ENCODE results near the gene KY. TPM values are rescaled to one million over a fixed set of nuclear protein-coding genes. Genes with fewer than 3 reads are reported as not detected.

KY gene
- total RNA-seq, 4 donors from 2014 or later = 26.2 to 55.5 (median 33.1) TPM

DNA sequence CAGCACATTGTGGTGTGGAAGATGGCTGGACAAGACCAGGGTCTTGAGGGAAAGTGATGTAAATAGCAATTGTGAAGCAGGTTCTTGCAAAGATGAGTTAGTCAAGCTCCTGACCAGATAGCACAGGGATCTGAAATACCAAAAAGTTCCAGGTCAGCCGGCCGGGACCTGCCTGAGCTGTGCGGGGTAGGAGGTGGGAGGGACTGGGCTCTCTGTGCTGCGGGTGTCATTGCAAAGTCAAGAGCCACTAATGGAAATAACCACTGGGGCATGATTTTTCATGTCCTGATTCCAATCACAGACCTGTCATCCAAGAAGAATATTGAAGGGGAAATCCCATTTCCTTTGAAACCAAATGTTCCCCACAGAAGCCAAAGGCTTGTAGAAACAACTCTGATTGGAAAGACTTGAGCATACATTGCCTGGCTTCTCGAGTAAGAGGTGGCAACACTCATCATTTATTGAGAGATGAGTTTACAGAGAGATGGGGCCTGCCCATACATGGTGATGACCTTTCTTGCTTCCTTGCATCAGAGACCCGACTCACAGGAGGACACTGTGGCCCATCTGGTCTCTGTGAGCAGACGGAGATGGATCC, 44.2 kb upstream of the KY start:
- no peak overlapping the region for H3K4me3 ChIP-seq (ENCODE audit: low read depth, poor library complexity, severe bottlenecking)
- peak in 1 of 2 donors; percentile 37 for DNase-seq (ENCODE audit: low spot score in 2 of 2)
- WGBS, 2 donors = 42 to 49% methylated on average over 7 of the region's 7 CpGs
- TF ChIP-seq, protein P1, sequence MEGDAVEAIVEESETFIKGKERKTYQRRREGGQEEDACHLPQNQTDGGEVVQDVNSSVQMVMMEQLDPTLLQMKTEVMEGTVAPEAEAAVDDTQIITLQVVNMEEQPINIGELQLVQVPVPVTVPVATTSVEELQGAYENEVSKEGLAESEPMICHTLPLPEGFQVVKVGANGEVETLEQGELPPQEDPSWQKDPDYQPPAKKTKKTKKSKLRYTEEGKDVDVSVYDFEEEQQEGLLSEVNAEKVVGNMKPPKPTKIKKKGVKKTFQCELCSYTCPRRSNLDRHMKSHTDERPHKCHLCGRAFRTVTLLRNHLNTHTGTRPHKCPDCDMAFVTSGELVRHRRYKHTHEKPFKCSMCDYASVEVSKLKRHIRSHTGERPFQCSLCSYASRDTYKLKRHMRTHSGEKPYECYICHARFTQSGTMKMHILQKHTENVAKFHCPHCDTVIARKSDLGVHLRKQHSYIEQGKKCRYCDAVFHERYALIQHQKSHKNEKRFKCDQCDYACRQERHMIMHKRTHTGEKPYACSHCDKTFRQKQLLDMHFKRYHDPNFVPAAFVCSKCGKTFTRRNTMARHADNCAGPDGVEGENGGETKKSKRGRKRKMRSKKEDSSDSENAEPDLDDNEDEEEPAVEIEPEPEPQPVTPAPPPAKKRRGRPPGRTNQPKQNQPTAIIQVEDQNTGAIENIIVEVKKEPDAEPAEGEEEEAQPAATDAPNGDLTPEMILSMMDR (IDR thresholded peaks at IDR 0.05) = no peak
- TF ChIP-seq POLR2A (IDR thresholded peaks at IDR 0.05) = no peak
- intact Hi-C loops (cut with DNase I; ENCODE audit: low total_unique reads) = no loop called here

DNA sequence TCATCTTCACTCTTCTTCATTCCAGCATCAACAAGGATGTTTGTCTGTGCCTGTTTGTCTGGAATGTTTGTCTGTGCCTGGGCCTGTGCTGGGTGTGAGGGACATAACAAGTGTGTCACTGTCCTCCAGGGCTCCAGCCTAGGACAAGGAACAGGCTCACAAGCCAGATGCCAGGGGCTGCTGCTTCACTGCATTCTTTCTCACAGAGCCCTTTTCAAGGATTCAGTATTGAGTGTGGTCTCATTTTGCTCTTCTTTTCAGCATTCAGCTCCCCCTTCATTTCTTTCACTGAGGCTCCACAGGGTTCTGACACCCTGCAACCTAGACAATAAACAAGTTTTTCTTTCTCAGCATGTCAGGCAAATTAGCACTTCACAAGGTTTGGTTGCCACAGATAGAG, 43.6 kb upstream of the KY start:
- DNase-seq (ENCODE audit: low spot score in 2 of 2) = peak in 1 of 2 donors; percentile 39
- intact Hi-C loops (cut with DNase I; ENCODE audit: low total_unique reads) = no loop called here
- no peak for TF ChIP-seq POLR2A (IDR thresholded peaks at IDR 0.05)
- TF ChIP-seq, protein P1 (IDR thresholded peaks at IDR 0.05) = no peak
- no peak overlapping the region for H3K4me3 ChIP-seq (ENCODE audit: low read depth, poor library complexity, severe bottlenecking)

DNA sequence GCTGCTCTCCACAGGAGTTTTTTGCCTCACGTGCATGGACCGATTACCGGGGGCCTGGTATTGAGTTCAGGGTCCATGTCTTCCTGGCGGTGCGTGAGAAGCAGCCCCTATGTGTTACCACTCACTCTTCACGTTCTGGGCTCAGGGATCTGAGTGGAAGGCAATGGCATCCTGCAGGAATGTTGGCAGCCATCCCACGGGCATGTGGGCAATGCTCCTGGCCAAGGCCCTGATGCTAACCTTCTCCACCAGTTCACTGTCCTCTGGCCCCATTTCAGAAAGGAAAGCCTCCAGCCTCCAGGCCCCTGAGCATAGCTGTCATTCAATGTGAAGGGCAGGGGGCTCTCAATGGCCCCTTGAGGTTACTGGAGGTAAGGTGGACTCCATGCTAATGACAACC, 43.0 kb upstream of the KY start:
- intact Hi-C loops (cut with DNase I; ENCODE audit: low total_unique reads) = no loop called here
- no peak overlapping the region for H3K4me3 ChIP-seq (ENCODE audit: low read depth, poor library complexity, severe bottlenecking)
- TF ChIP-seq POLR2A (IDR thresholded peaks at IDR 0.05) = no peak
- TF ChIP-seq, protein P1 (IDR thresholded peaks at IDR 0.05) = no peak
- 65 to 84% methylated on average over 7 of the region's 7 CpGs for WGBS, 2 donors
- no peak for DNase-seq (ENCODE audit: low spot score in 2 of 2)

- 58 to 59% methylated on average over 4 of the region's 4 CpGs for WGBS, 2 donors
- intact Hi-C loops (cut with DNase I; ENCODE audit: low total_unique reads) = no loop called here
- no peak for DNase-seq (ENCODE audit: low spot score in 2 of 2)
- TF ChIP-seq POLR2A (IDR thresholded peaks at IDR 0.05) = no peak
- TF ChIP-seq, protein P1 (IDR thresholded peaks at IDR 0.05) = no peak
- no peak overlapping the region for H3K4me3 ChIP-seq (ENCODE audit: low read depth, poor library complexity, severe bottlenecking)
Measured at GRCh38 chr3:134693226-134693625, 42.4 kb upstream of the KY start.

GRCh38 chr3:134690226-134690625, 39.4 kb upstream of the KY start:
- no peak overlapping the region for H3K4me3 ChIP-seq (ENCODE audit: low read depth, poor library complexity, severe bottlenecking)
- intact Hi-C loops (cut with DNase I; ENCODE audit: low total_unique reads) = no loop called here
- WGBS, 2 donors = 49 to 59% methylated on average over 1 of the region's 1 CpG
- TF ChIP-seq, protein P1 (IDR thresholded peaks at IDR 0.05) = no peak
- TF ChIP-seq POLR2A (IDR thresholded peaks at IDR 0.05) = no peak
- DNase-seq (ENCODE audit: low spot score in 2 of 2) = no peak

DNA sequence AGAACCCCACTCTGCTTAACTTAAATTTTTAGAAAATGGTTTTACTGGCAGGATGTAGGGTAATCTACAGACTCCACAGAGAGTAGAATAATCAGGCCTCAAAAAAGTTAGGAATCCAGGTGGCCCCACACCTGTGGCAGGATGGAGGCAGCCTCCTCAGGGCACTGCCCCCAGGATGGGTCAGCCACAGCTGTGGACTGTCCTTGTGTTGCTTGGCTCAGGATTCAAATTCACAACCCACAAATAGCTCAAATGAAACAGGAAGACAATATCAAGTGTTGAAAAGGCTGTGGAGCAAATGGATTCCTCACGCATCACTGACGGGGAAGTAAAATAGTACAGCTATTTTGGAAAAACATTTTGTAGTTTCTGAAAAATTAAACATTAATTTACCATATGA, 36.8 kb upstream of the KY start:
- no peak overlapping the region for H3K4me3 ChIP-seq (ENCODE audit: low read depth, poor library complexity, severe bottlenecking)
- 68 to 92% methylated on average over 2 of the region's 2 CpGs for WGBS, 2 donors
- TF ChIP-seq, protein P1 (IDR thresholded peaks at IDR 0.05) = no peak
- TF ChIP-seq POLR2A (IDR thresholded peaks at IDR 0.05) = no peak
- intact Hi-C loops (cut with DNase I; ENCODE audit: low total_unique reads) = no loop called here
- DNase-seq (ENCODE audit: low spot score in 2 of 2) = no peak
